ENCODE measurements around the gene PDE3A. TPM values are rescaled to one million over a fixed set of nuclear protein-coding genes. Genes with fewer than 3 reads are reported as not detected.
"Not testable (repeated sequence)": the region's sequence is repeated elsewhere in the genome, so short reads cannot be mapped to it uniquely, and the experiment has no call there.

The PDE3A gene
- total and polyA plus RNA-seq, 2 donors from 2014 or later: 3.3 to 18.3 TPM

DNA sequence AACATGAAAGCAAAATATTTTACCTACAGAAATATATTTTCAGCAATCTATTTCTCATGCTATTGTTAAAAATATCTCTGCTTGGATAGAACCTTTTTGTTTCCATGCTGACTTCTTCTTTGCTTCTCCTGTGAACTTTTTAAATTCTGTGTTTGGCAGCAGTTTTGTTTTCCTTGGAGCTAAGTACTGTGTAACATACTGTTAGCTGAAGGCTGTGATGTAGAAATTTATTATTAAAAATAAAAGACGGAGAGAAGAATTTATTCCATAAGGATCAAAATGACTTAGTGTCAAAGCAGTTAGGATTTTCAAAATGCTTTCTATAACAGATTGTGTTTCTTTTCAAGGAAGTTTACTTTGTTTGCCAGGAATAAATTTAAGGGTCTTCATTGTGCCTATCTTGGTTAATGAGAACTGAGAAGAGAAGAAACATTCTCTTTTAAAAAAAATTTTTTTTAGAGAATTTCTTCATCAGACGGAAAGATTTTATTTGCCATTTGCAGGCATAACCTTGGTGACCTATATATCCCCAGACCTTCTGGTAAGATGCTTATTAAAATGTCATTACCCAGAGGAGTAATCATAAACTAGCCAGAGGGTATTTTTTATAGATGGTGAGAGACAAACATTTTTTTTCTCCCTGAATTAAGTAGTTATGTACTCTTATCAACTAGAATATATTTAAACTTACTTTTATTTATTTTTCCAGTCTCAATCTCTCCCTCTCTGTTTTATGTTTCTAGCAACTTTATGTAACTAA lies 179.7 kb downstream of the PDE3A start:
- FAIRE-seq: peak; percentile 55
- intact Hi-C loops (cut with DNase I): no loop called here

DNA sequence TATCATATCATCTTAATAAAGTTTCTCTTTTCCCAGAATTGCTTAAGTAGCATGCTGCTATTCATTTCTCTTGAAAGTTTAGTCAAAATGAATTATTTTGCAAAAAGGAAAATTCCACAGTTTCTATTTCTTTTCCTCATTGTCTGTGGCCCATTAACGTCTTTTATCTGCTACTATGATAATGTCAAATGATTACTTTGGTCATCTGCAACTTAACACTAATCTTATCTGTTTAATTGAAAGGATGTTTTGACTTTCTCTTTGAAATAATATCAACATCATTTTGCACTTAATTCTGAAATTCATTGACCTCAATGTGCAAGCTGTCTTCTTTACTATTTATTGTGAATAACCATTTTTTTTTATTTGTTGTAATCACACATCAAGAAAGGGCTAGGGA lies 180.3 kb downstream of the PDE3A start:
- no peaks in the 10 kb centered on the region for H3K36me3 ChIP-seq (ENCODE audit: control insufficient read depth in 2 of 3, insufficient read depth in 3 of 3, low read length in 3 of 3)
- H3K27ac ChIP-seq (ENCODE audit: low read depth in 2 of 2, low read length in 2 of 2): peak overlapping the region in 1 of 2 donors; percentile 55
- FAIRE-seq: no peak
- peaks cover 0 to 3% (median 0%) of the 10 kb centered on the region in 3 donors for H3K4me1 ChIP-seq (ENCODE audit: control insufficient read depth in 2 of 3, insufficient read depth in 2 of 3, low read depth in 1 of 3, low read length in 3 of 3)
- intact Hi-C loops (cut with DNase I): no loop called here
- H3K9ac ChIP-seq (ENCODE audit: low read length in 3 of 3): no peak overlapping the region
- H3K27me3 ChIP-seq (ENCODE audit: control insufficient read depth, insufficient read depth, low read length): no peaks in the 10 kb centered on the region
- DNase-seq: peak in 2 of 5 donors; percentile 12 to 17
- TF ChIP-seq, protein P1, sequence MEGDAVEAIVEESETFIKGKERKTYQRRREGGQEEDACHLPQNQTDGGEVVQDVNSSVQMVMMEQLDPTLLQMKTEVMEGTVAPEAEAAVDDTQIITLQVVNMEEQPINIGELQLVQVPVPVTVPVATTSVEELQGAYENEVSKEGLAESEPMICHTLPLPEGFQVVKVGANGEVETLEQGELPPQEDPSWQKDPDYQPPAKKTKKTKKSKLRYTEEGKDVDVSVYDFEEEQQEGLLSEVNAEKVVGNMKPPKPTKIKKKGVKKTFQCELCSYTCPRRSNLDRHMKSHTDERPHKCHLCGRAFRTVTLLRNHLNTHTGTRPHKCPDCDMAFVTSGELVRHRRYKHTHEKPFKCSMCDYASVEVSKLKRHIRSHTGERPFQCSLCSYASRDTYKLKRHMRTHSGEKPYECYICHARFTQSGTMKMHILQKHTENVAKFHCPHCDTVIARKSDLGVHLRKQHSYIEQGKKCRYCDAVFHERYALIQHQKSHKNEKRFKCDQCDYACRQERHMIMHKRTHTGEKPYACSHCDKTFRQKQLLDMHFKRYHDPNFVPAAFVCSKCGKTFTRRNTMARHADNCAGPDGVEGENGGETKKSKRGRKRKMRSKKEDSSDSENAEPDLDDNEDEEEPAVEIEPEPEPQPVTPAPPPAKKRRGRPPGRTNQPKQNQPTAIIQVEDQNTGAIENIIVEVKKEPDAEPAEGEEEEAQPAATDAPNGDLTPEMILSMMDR (IDR thresholded peaks at IDR 0.05; ENCODE audit: borderline replicate concordance, extremely low read depth, insufficient read depth): no peak
- no peak overlapping the region for H3K4me3 ChIP-seq (ENCODE audit: low read length in 3 of 3)
- H3K9me3 ChIP-seq (ENCODE audit: control insufficient read depth in 2 of 3, insufficient read depth in 1 of 3, low read length in 3 of 3): no peaks in the 10 kb centered on the region

More for the DNA sequence above, 179.7 kb downstream of the PDE3A start:
- Histone ChIP-seq H3K36me3 (ENCODE audit: control insufficient read depth in 2 of 3, insufficient read depth in 3 of 3, low read length in 3 of 3) (no peaks in the 10 kb centered on the region), H3K4me3 (ENCODE audit: low read length in 3 of 3) (no peak overlapping the region), H3K4me1 (ENCODE audit: control insufficient read depth in 2 of 3, insufficient read depth in 2 of 3, low read depth in 1 of 3, low read length in 3 of 3) (peaks cover 0 to 3% (median 0%) of the 10 kb centered on the region in 3 donors), H3K9me3 (ENCODE audit: control insufficient read depth in 2 of 3, insufficient read depth in 1 of 3, low read length in 3 of 3) (no peaks in the 10 kb centered on the region), H3K27ac (ENCODE audit: low read depth in 2 of 2, low read length in 2 of 2) (peak overlapping the region in 1 of 2 donors; percentile 55), H3K9ac (ENCODE audit: low read length in 3 of 3) (no peak overlapping the region), H3K27me3 (ENCODE audit: control insufficient read depth, insufficient read depth, low read length) (no peaks in the 10 kb centered on the region)
- TF ChIP-seq, protein P1 (IDR thresholded peaks at IDR 0.05; ENCODE audit: borderline replicate concordance, extremely low read depth, insufficient read depth): no peak
- peak in 2 of 5 donors; percentile 61 to 86 for DNase-seq

DNA sequence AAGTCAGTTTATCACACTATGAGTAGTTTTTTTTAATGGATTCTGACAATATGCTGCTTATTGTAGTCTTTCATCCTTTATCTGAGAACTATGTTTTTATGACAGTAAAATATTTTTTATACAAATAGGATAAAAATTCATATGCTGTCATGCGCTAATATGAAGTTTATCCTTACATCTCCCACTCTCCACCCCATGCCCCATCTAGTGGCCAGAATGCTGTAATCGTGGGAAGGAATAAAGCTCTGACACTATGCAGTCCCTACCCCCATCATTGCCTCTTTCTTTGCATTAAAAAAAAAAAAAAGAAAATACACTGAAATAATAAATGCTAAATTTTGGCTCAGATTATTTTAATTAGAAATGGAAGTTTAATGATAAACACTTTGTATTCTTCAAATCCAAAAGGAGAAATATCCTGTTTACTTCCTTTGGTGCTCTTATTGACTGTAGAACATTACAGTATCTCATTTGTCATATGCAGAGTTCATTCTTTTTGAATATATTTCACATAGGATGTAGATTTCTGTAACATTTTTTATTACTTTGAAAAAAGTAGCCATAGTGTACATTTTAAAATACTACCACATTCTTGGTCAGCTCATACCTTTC lies 180.9 kb downstream of the PDE3A start:
- DNase-seq (peak in 3 of 5 donors; percentile 31 to 78 (median 50)), FAIRE-seq (peak; percentile 73)
- H3K36me3 ChIP-seq (ENCODE audit: control insufficient read depth in 2 of 3, insufficient read depth in 3 of 3, low read length in 3 of 3): no peaks in the 10 kb centered on the region
- TF ChIP-seq, protein P1 (IDR thresholded peaks at IDR 0.05; ENCODE audit: borderline replicate concordance, extremely low read depth, insufficient read depth): peak; percentile 62
- intact Hi-C loops (cut with DNase I): no loop called here
- no peak overlapping the region for H3K4me3 ChIP-seq (ENCODE audit: low read length in 3 of 3)
- H3K27me3 ChIP-seq (ENCODE audit: control insufficient read depth, insufficient read depth, low read length): no peaks in the 10 kb centered on the region
- no peak overlapping the region for H3K9ac ChIP-seq (ENCODE audit: low read length in 3 of 3)
- no peaks in the 10 kb centered on the region for H3K9me3 ChIP-seq (ENCODE audit: control insufficient read depth in 2 of 3, insufficient read depth in 1 of 3, low read length in 3 of 3)
- H3K4me1 ChIP-seq (ENCODE audit: control insufficient read depth in 2 of 3, insufficient read depth in 2 of 3, low read depth in 1 of 3, low read length in 3 of 3): peaks cover 0 to 3% (median 0%) of the 10 kb centered on the region in 3 donors
- H3K27ac ChIP-seq (ENCODE audit: low read depth in 2 of 2, low read length in 2 of 2): no peak overlapping the region

DNA sequence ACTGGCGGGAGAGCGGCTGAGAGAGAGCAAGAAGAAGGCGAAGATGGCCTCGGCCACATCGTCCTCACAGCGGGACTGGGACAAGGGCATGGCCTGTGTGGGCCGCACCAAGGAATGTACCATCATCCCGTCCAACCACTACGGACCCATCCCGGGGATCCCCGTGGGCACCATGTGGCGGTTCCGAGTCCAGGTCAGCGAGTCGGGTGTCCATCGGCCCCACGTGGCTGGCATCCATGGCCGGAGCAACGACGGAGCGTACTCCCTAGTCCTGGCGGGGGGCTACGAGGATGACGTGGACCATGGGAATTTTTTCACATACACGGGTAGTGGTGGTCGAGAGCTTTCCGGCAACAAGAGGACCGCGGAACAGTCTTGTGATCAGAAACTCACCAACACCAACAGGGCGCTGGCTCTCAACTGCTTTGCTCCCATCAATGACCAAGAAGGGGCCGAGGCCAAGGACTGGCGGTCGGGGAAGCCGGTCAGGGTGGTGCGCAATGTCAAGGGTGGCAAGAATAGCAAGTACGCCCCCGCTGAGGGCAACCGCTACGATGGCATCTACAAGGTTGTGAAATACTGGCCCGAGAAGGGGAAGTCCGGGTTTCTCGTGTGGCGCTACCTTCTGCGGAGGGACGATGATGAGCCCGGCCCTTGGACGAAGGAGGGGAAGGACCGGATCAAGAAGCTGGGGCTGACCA lies 183.6 kb downstream of the PDE3A start:
- H3K36me3 ChIP-seq (ENCODE audit: control insufficient read depth in 2 of 3, insufficient read depth in 3 of 3, low read length in 3 of 3); H3K27me3 ChIP-seq (ENCODE audit: control insufficient read depth, insufficient read depth, low read length); H3K9ac ChIP-seq (ENCODE audit: low read length in 3 of 3); FAIRE-seq; intact Hi-C loops (cut with DNase I); H3K9me3 ChIP-seq (ENCODE audit: control insufficient read depth in 2 of 3, insufficient read depth in 1 of 3, low read length in 3 of 3); H3K4me1 ChIP-seq (ENCODE audit: control insufficient read depth in 2 of 3, insufficient read depth in 2 of 3, low read depth in 1 of 3, low read length in 3 of 3); H3K27ac ChIP-seq (ENCODE audit: low read depth in 2 of 2, low read length in 2 of 2); H3K4me3 ChIP-seq (ENCODE audit: low read length in 3 of 3): not testable (repeated sequence)
- peak in 2 of 5 donors; percentile 33 to 45 for DNase-seq

DNA sequence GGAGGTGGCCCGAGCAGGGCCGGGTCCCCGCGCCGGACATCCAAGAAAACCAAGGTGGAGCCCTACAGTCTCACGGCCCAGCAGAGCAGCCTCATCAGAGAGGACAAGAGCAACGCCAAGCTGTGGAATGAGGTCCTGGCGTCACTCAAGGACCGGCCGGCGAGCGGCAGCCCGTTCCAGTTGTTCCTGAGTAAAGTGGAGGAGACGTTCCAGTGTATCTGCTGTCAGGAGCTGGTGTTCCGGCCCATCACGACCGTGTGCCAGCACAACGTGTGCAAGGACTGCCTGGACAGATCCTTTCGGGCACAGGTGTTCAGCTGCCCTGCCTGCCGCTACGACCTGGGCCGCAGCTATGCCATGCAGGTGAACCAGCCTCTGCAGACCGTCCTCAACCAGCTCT lies 184.2 kb downstream of the PDE3A start:
- DNase-seq: peak in 1 of 5 donors; percentile 36
- H3K9ac ChIP-seq (ENCODE audit: low read length in 3 of 3); H3K4me1 ChIP-seq (ENCODE audit: control insufficient read depth in 2 of 3, insufficient read depth in 2 of 3, low read depth in 1 of 3, low read length in 3 of 3); intact Hi-C loops (cut with DNase I); H3K36me3 ChIP-seq (ENCODE audit: control insufficient read depth in 2 of 3, insufficient read depth in 3 of 3, low read length in 3 of 3); FAIRE-seq; H3K27me3 ChIP-seq (ENCODE audit: control insufficient read depth, insufficient read depth, low read length); H3K9me3 ChIP-seq (ENCODE audit: control insufficient read depth in 2 of 3, insufficient read depth in 1 of 3, low read length in 3 of 3); H3K4me3 ChIP-seq (ENCODE audit: low read length in 3 of 3); H3K27ac ChIP-seq (ENCODE audit: low read depth in 2 of 2, low read length in 2 of 2): not testable (repeated sequence)

Data from kidney (tissue), 14 donors.